OCI-LY3 (cell line): ENCODE results near the gene PLPP2.

Source experiments
- EZH2phosphoT487 ChIP-seq: fragments of 200-600 bp; shearing (Covaris generic); IDR thresholded peaks from 2 replicates; pipeline ENCODE4 v1.6.1; 2018; ENCODE audit warnings: antibody characterized with exemption, mixed run types, low read depth
- TF ChIP-seq, protein P1 (sequence below): fragments of 200-600, 300-600 bp; sonication (generic); IDR thresholded peaks from 2 replicates; pipeline ENCODE4 v1.5.1; 2014; ENCODE audit warnings: antibody characterized with exemption, low read length, low read depth

DNA sequence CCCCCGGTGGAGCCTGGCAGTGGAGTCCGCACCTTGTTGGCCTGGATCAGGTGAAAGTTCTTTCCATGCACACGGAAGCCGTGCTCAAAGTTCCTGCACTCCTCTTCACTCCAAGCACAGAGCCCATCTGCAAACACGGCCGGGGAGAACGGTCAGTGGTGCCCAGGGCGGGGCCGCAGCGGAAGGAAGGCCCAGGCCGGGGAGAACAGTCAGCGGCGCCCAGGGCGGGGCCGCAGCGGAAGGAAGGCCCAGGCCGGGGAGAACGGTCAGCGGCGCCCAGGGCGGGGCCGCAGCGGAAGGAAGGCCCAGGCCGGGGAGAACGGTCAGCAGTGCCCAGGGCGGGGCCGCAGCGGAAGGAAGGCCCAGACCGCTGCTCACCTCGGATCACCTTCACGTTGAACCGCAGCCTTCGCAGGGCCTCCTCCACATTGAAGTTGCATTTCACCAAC, 20.6 kb upstream of the PLPP2 start:
- TF ChIP-seq, protein P1, sequence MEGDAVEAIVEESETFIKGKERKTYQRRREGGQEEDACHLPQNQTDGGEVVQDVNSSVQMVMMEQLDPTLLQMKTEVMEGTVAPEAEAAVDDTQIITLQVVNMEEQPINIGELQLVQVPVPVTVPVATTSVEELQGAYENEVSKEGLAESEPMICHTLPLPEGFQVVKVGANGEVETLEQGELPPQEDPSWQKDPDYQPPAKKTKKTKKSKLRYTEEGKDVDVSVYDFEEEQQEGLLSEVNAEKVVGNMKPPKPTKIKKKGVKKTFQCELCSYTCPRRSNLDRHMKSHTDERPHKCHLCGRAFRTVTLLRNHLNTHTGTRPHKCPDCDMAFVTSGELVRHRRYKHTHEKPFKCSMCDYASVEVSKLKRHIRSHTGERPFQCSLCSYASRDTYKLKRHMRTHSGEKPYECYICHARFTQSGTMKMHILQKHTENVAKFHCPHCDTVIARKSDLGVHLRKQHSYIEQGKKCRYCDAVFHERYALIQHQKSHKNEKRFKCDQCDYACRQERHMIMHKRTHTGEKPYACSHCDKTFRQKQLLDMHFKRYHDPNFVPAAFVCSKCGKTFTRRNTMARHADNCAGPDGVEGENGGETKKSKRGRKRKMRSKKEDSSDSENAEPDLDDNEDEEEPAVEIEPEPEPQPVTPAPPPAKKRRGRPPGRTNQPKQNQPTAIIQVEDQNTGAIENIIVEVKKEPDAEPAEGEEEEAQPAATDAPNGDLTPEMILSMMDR, result no peak
- no peak for TF ChIP-seq EZH2phosphoT487
